Endothelial cell of umbilical vein (primary cell): ENCODE data around the gene CSGALNACT2. TPM values are rescaled to one million over a fixed set of nuclear protein-coding genes. Genes with fewer than 3 reads are reported as not detected.

Experiments
- BruUV-seq: library from RNA; stranded (reverse); fragments of 400-500 nt; replicated peaks from 2 replicates; lab custom pipeline; 2021; lab: Mats Ljungman, UMichigan
- CTCF ChIA-PET: fragments of 300-600, 350-600 bp; sonication (Branson Sonifier 250); formaldehyde crosslinking; loops from one replicate; lab custom pipeline; 2021; ENCODE audit warnings: antibody characterized with exemption, inconsistent platforms; lab: Charles Lee
- POLR2A ChIA-PET: fragments of 300-600, 350-600 bp; sonication (Branson Sonifier 250); formaldehyde crosslinking; loops from one replicate; lab custom pipeline; 2021; ENCODE audit warnings: antibody characterized with exemption, inconsistent platforms; lab: Charles Lee
- DNase-seq: peaks from one replicate; pipeline ENCODE4 v3.0.0-alpha.2; 2011; ENCODE audit warnings: low read depth, low spot score
- FAIRE-seq: peaks from 2 replicates; lab custom pipeline; 2011; peaks lifted over from hg19 to GRCh38; lab: Jason Lieb, UNC
- H2AFZ ChIP-seq: 2 replicates; pipeline ENCODE4 v1.6.0; 2012; ENCODE audit warnings: low read depth, low read length, control low read depth, inconsistent platforms
- H3K27ac ChIP-seq: 2 replicates; pipeline ENCODE4 v1.5.1; 2011; ENCODE audit warnings: low read depth, mild to moderate bottlenecking, control low read depth, low read length, moderate library complexity; ENCODE audit not compliant: insufficient read depth
- H3K27me3 ChIP-seq, 2 experiments: 2 replicates each; pipeline versions ENCODE4 v1.6.0 to v1.6.1; 2011; ENCODE audit warnings: low read length in 2 of 2, mixed read lengths in 1 of 2; ENCODE audit not compliant: control insufficient read depth in 2 of 2, insufficient read depth in 2 of 2
- H3K36me3 ChIP-seq, 2 experiments: 2 replicates in 1 of 2; 3 replicates in 1 of 2; pipeline ENCODE4 v1.5.1; 2011; ENCODE audit warnings: low read length in 2 of 2, mild to moderate bottlenecking in 1 of 2, moderate library complexity in 1 of 2; ENCODE audit not compliant: control insufficient read depth in 2 of 2, insufficient read depth in 2 of 2; ENCODE audit errors: extremely low read depth in 1 of 2
- H3K4me1 ChIP-seq: 3 replicates; pipeline ENCODE4 v1.5.1; 2011; ENCODE audit warnings: mild to moderate bottlenecking, low read length; ENCODE audit not compliant: control insufficient read depth, insufficient read depth; ENCODE audit errors: extremely low read depth
- H3K4me2 ChIP-seq: 2 replicates; pipeline ENCODE4 v1.6.1; 2011; ENCODE audit warnings: low read length, control low read depth, mixed read lengths; ENCODE audit not compliant: insufficient read depth
- H3K4me3 ChIP-seq, 3 experiments: fragments of 200-600 bp in 1 of 3; sonication (generic), shearing (Covaris generic) in 1 of 3; replicated peaks in 1 of 3; 2 replicates each; pipeline ENCODE4 v1.5.1; 2011 to 2016; ENCODE audit warnings: control low read depth in 3 of 3, low read length in 3 of 3, mild to moderate bottlenecking in 2 of 3, inconsistent platforms in 1 of 3, low read depth in 1 of 3, moderate library complexity in 1 of 3; ENCODE audit not compliant: insufficient read depth in 1 of 3
- H3K79me2 ChIP-seq: 2 replicates; pipeline ENCODE4 v1.6.0; 2012; ENCODE audit warnings: low read length, inconsistent platforms; ENCODE audit not compliant: control insufficient read depth, insufficient read depth
- H3K9ac ChIP-seq: replicated peaks from 2 replicates; pipeline ENCODE3; 2011; ENCODE audit warnings: low read length, control low read depth; ENCODE audit not compliant: insufficient read depth; ENCODE audit errors: extremely low read depth
- H3K9me1 ChIP-seq: replicated peaks from 3 replicates; pipeline ENCODE4 v1.6.0; 2011; ENCODE audit warnings: mild to moderate bottlenecking, low read length; ENCODE audit not compliant: control insufficient read depth, insufficient read depth; ENCODE audit errors: extremely low read depth
- H3K9me3 ChIP-seq: replicated peaks from 2 replicates; pipeline ENCODE4 v1.5.1; 2012; ENCODE audit warnings: low read length, inconsistent platforms; ENCODE audit not compliant: control insufficient read depth, insufficient read depth
- H4K20me1 ChIP-seq: replicated peaks from 2 replicates; pipeline ENCODE3; 2011; ENCODE audit warnings: mild to moderate bottlenecking, low read length; ENCODE audit not compliant: control insufficient read depth, insufficient read depth; ENCODE audit errors: extremely low read depth
- EZH2 ChIP-seq: IDR thresholded peaks from 2 replicates; pipeline ENCODE4 v1.6.1; 2012; ENCODE audit warnings: borderline replicate concordance, low read depth, mild to moderate bottlenecking, moderate library complexity, low read length, inconsistent platforms; ENCODE audit not compliant: severe bottlenecking
- FOS ChIP-seq: IDR thresholded peaks from 2 replicates; pipeline ENCODE4 v1.6.1; 2011; ENCODE audit warnings: mild to moderate bottlenecking, low read length, moderate library complexity, borderline replicate concordance; ENCODE audit not compliant: insufficient read depth
- GATA2 ChIP-seq: IDR thresholded peaks from 2 replicates; pipeline ENCODE4 v1.7.0; 2011; ENCODE audit warnings: low read depth, mild to moderate bottlenecking, moderate library complexity, mixed read lengths, low read length; ENCODE audit not compliant: insufficient read length, insufficient read depth
- JUN ChIP-seq: IDR thresholded peaks from 2 replicates; pipeline ENCODE4 v1.6.1; 2011; ENCODE audit warnings: borderline replicate concordance, low read depth; ENCODE audit not compliant: insufficient read length, insufficient read depth
- MYC ChIP-seq: IDR thresholded peaks from one replicate; pipeline ENCODE4 v1.6.1; 2011; ENCODE audit warnings: mild to moderate bottlenecking, low read depth, low read length
- POLR2A ChIP-seq: IDR thresholded peaks from 2 replicates; pipeline ENCODE4 v1.6.1; 2012; ENCODE audit warnings: low read depth, mild to moderate bottlenecking, control low read depth, low read length
- POLR2AphosphoS5 ChIP-seq: IDR thresholded peaks from 2 replicates; pipeline ENCODE4 v1.6.1; 2012; ENCODE audit warnings: low read depth, mild to moderate bottlenecking, control low read depth, low read length, moderate library complexity; ENCODE audit not compliant: insufficient read depth
- dilution Hi-C: fragments of 300-500 bp; cut with MboI; formaldehyde crosslinking; loops from one replicate; pipeline ENCODE4 v1.15.0; 2019; ENCODE audit warnings: low sequenced_read_pairs; ENCODE audit not compliant: extremely low pct_ligation_motif_present
- intact Hi-C: fragments of 100-400 bp; cut with micrococcal nuclease; formaldehyde crosslinking; loops from one replicate; pipeline ENCODE4 v1.10.0; 2022
- polyA plus RNA-seq, 4 experiments: library from polyadenylated mRNA; depleted of rRNA in 3 of 4; stranded (reverse) in 3 of 4; unstranded in 1 of 4; fragments of >200 nt; gene quantifications; 2 replicates each; pipeline versions ENCODE4 v1.2.1 to v1.2.3, GENCODE V29; 2011 to 2012; ENCODE audit warnings: missing spikeins in 1 of 4
- total RNA-seq: library from RNA; stranded (reverse); gene quantifications from 2 replicates; pipeline ENCODE4 v1.2.3, GENCODE V29; 2021
- TF ChIP-seq, protein P1 (sequence below), 2 donors: IDR thresholded peaks; 1 replicate in 1 of 2; 2 replicates in 1 of 2; pipeline ENCODE4 v1.5.1; 2011; ENCODE audit warnings: low read length in 2 of 2, mild to moderate bottlenecking in 2 of 2, moderate library complexity in 2 of 2, control low read depth in 1 of 2, inconsistent platforms in 1 of 2, low read depth in 1 of 2; ENCODE audit not compliant: insufficient read depth in 1 of 2; ENCODE audit errors: extremely low read depth in 1 of 2
- TF ChIP-seq, protein P2 (sequence below): IDR thresholded peaks from 2 replicates; pipeline ENCODE4 v1.6.1; 2011; ENCODE audit not compliant: insufficient read depth, insufficient read length

The CSGALNACT2 gene
- total and polyA plus RNA-seq, 2 donors (not counting 3 experiments of a cell fraction or from before 2014, with no cell fraction given) = 9.7 to 17.7 TPM

DNA sequence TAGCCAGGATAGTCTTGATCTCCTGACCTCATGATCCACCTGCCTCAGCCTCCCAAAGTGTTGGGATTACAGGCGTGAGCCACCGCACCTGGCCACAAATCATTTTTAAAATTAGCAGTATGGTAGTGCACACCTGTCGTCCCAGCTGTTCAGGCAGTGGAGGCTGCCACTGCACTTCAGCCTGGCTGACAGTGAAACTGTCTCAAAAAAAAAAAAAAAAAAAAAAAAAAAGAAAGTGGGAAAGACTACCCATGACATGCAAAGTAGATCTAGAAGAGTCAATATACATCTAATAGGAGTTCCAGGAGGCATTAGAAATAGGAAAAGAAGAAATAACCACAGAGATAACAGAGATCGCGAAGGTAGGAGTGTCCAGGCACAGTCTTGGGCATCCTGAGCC is 3.2 kb downstream of the CSGALNACT2 start:
- H3K9me1 ChIP-seq = no peaks in the 10 kb centered on the region
- no peak overlapping the region for H3K9ac ChIP-seq
- peaks cover 72% of the 10 kb centered on the region for H3K79me2 ChIP-seq
- peaks cover 24% of the 10 kb centered on the region for H3K4me1 ChIP-seq
- ChIA-PET POLR2A (no interaction called here), CTCF (interaction anchor here (0.7 to 1.8 kb wide), 2 partner anchors 20 to 61 kb away, joined by 4 to 6 read pairs; no protein-coding TSS in a partner anchor)
- H3K4me2 ChIP-seq = no peak overlapping the region
- TF ChIP-seq MYC (no peak), POLR2A (no peak), POLR2AphosphoS5 (no peak), GATA2 (no peak), FOS (no peak), JUN (no peak), EZH2 (no peak)
- TF ChIP-seq, protein P1, sequence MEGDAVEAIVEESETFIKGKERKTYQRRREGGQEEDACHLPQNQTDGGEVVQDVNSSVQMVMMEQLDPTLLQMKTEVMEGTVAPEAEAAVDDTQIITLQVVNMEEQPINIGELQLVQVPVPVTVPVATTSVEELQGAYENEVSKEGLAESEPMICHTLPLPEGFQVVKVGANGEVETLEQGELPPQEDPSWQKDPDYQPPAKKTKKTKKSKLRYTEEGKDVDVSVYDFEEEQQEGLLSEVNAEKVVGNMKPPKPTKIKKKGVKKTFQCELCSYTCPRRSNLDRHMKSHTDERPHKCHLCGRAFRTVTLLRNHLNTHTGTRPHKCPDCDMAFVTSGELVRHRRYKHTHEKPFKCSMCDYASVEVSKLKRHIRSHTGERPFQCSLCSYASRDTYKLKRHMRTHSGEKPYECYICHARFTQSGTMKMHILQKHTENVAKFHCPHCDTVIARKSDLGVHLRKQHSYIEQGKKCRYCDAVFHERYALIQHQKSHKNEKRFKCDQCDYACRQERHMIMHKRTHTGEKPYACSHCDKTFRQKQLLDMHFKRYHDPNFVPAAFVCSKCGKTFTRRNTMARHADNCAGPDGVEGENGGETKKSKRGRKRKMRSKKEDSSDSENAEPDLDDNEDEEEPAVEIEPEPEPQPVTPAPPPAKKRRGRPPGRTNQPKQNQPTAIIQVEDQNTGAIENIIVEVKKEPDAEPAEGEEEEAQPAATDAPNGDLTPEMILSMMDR (IDR thresholded peaks at IDR 0.05; ENCODE audit: extremely low read depth in 1 of 2, insufficient read depth in 1 of 2, low read depth in 1 of 2, low read length in 2 of 2) = no peak
- TF ChIP-seq, protein P2, sequence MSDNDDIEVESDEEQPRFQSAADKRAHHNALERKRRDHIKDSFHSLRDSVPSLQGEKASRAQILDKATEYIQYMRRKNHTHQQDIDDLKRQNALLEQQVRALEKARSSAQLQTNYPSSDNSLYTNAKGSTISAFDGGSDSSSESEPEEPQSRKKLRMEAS = no peak
- H3K9me3 ChIP-seq = no peaks in the 10 kb centered on the region
- H4K20me1 ChIP-seq = peaks cover 3% of the 10 kb centered on the region
- dilution Hi-C loops (no loop called here), intact Hi-C loops (no loop called here)
- no peak overlapping the region for H3K27ac ChIP-seq
- H3K4me3 ChIP-seq = no peak overlapping the region
- no peak overlapping the region for H2AFZ ChIP-seq
- DNase-seq (no peak), FAIRE-seq (no peak)
- no TSS peak for BruUV-seq
- H3K27me3 ChIP-seq = no peaks in the 10 kb centered on the region
- peaks cover 0 to 3% of the 10 kb centered on the region in 2 experiments for H3K36me3 ChIP-seq
